ENCODE results near the gene AOPEP.

Gene AOPEP

DNA sequence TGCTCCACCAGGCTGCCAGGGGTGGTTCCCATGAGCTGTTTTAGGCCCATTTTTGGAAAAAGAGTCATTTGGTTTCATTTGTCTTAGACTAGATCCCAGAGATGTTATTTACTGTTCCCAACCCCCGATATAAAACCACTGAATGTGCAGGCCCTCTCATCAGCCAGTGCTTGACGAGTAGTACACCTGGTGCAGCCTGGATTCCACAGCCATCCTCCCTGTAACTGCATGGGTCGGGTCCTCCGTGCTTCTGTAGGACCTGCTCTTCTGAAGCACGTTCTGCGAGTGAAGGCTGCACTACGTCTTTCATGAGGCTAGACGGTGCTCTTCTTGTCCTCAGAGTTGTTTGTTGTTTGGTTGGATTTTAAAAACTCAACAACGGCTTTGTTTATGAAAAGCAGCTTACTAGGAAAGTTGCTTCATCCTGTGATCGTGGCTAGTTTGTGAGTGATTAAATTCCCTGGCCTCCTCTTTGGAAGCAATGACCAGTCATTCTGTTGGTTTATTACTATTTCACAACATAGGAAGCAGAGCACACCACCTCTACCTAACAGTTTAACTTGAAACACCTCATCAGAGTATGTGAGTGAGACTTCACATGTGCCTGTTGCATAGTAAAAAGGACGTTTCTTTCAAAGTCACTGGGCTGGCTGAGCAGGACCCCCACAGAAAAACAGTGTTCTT lies 135.2 kb downstream of the AOPEP start:
- Mint-ChIP-seq H3K27ac (peak overlapping the region; percentile 82), H3K9me3 (peaks cover 3% of the 10 kb centered on the region), H3K36me3 (ENCODE audit: low read depth) (no peaks in the 10 kb centered on the region), H3K4me3 (peak overlapping the region; percentile 53), H3K4me1 (ENCODE audit: low read depth) (peaks cover 48% of the 10 kb centered on the region), H3K27me3 (peaks cover 7% of the 10 kb centered on the region)

DNA sequence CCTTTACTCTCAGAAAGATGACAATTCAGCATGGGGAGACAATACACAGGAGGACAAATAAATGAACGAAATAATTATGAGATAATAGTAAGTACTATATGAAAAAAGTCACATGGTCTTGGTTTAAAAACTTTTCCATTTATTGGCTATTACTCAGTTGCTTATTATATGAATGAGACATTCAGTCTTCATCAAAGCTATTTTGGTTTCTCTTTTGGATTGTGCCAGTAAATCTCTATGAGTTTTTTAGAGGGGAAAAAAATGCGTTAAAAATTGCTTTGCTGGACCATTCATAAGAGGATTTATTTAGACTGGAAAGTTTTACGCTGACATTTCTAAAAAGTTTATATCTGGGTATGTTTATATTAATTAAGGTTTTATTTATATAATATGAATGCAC lies 137.7 kb downstream of the AOPEP start:
- Mint-ChIP-seq H3K27ac (no peak overlapping the region), H3K4me1 (ENCODE audit: low read depth) (peaks cover 57% of the 10 kb centered on the region), H3K36me3 (ENCODE audit: low read depth) (no peaks in the 10 kb centered on the region)

DNA sequence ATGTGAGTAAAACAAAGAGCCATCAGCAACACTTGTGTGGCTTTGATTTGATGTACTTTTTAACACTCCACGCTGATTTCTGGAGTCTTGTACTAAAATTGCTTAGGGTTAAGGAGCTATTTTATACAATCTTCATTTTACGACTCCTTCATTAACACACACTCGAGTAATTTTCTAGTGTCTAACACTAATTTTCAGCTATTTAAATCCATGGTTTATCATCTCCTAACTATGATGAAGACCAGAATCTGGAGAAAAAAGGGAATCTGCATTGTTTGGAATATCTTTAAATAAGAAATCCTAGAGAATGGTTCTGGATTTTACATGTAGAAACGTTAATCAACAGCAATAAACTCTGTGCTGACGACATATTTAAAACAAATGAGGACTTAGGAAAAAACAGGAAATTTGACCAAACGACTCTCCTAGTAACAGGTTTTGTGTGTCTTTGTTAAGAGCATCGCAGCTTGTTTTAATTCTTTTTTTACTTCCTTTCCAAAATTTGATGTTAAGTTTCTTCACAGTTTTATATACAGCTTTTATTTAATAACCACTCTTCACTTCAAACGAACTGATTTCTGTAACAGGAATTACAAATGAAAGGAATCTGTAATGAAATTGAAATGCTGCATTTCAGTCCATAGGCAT lies 138.5 kb downstream of the AOPEP start:
- Mint-ChIP-seq H3K27me3 (peaks cover 5% of the 10 kb centered on the region), H3K36me3 (ENCODE audit: low read depth) (no peaks in the 10 kb centered on the region), H3K4me1 (ENCODE audit: low read depth) (peaks cover 57% of the 10 kb centered on the region), H3K9me3 (no peaks in the 10 kb centered on the region), H3K4me3 (no peak overlapping the region), H3K27ac (no peak overlapping the region)

More for the DNA sequence above, 137.7 kb downstream of the AOPEP start:
- Mint-ChIP-seq H3K9me3 (no peaks in the 10 kb centered on the region), H3K4me3 (no peak overlapping the region), H3K27me3 (peaks cover 7% of the 10 kb centered on the region)

DNA sequence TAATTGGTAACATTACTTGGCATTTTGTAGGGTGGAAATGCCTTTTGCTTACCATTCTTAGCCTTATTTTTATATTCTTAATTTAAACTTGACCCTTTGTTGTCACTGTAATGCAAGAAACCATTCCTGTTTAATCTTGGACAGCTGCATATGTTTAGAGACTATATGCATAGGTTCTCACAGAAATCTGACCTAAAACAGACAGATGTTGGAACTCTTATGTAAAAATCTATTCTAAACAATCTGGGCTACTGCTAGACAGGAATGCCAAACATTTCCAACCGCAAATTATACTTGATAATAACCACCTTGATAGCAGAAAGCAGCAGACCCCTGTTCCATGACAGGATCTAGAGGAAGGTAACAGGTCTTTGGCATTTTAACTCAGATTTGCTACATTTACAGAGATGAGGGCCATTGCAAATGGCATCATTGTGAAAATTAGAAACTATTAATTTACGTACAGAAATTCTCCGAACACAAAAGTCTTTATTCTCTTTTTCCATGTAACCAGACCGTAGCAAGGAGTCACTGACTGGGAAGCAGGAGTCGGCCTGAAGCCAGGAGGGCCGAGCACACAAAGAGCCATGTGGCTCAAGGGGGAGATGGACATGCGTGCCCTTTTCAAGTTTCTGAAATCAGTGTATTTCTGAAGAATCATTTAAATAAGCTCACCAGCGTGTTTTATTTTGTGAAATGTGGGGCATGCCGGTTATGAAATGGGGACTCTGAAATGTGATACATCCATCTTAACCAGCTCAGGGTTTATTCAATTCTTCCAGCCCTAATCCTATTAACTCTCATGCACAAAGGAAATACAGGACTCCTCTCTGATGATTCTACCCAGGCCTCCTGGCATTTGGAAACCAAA lies 139.3 kb downstream of the AOPEP start:
- H3K4me3 Mint-ChIP-seq, result no peak overlapping the region
- H3K27ac Mint-ChIP-seq, result no peak overlapping the region

DNA sequence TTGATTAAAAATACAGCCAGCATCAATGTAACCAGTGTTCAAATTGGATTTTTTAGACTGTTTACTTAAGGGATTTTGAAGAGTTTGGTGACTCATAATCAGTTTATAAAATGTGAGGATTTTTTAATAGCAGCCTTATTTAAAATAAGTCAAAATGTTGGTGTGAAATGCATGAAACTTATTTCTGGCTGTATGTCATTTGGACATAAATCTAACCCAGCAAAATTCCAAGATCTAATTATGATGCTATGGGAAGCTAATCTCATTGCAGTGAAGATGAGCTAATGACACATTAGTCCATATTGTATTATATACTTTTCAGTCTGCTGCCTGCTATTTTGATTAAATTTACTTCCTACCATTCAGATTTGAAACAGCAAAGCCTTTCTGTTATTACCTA lies 140.3 kb downstream of the AOPEP start:
- peaks cover 4% of the 10 kb centered on the region for H3K27me3 Mint-ChIP-seq
- peaks cover 57% of the 10 kb centered on the region for H3K4me1 Mint-ChIP-seq (ENCODE audit: low read depth)
- H3K36me3 Mint-ChIP-seq (ENCODE audit: low read depth), result peaks cover 6% of the 10 kb centered on the region
- no peak overlapping the region for H3K27ac Mint-ChIP-seq
- no peak overlapping the region for H3K4me3 Mint-ChIP-seq
- H3K9me3 Mint-ChIP-seq, result no peaks in the 10 kb centered on the region

More for the DNA sequence above, 139.3 kb downstream of the AOPEP start:
- H3K36me3 Mint-ChIP-seq (ENCODE audit: low read depth), result peaks cover 1% of the 10 kb centered on the region
- H3K4me1 Mint-ChIP-seq (ENCODE audit: low read depth), result peaks cover 57% of the 10 kb centered on the region
- no peaks in the 10 kb centered on the region for H3K9me3 Mint-ChIP-seq
- H3K27me3 Mint-ChIP-seq, result peaks cover 4% of the 10 kb centered on the region

DNA sequence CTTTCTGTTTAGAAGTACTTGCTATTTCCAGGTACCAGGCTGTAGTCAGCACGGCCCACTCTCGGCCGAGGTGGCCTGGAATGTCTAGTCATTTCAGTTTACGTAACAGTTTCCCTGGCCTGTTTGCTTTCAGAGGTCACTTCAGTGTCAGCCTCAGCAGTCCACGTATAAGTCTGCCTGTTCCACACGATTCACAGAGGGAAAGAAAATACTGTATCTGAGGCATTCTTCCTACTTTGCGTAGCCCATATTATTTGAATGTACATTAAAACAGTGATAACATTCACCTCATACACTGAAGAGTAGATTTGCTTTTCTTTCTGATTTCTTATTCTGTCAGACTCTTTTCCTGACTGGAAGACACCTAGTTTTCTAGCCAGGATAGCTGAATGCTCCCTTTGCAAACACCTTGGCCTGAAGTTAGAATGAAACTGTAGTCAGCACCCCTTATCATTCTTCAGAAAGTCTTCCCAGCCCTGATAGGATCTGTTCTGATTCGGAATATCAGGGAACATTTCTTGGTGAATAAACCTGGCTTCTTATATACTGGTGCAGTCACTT lies 140.9 kb downstream of the AOPEP start:
- peaks cover 6% of the 10 kb centered on the region for H3K36me3 Mint-ChIP-seq (ENCODE audit: low read depth)
- peaks cover 4% of the 10 kb centered on the region for H3K27me3 Mint-ChIP-seq
- H3K4me3 Mint-ChIP-seq, result no peak overlapping the region
- no peak overlapping the region for H3K27ac Mint-ChIP-seq
- H3K9me3 Mint-ChIP-seq, result no peaks in the 10 kb centered on the region
- H3K4me1 Mint-ChIP-seq (ENCODE audit: low read depth), result peaks cover 57% of the 10 kb centered on the region

DNA sequence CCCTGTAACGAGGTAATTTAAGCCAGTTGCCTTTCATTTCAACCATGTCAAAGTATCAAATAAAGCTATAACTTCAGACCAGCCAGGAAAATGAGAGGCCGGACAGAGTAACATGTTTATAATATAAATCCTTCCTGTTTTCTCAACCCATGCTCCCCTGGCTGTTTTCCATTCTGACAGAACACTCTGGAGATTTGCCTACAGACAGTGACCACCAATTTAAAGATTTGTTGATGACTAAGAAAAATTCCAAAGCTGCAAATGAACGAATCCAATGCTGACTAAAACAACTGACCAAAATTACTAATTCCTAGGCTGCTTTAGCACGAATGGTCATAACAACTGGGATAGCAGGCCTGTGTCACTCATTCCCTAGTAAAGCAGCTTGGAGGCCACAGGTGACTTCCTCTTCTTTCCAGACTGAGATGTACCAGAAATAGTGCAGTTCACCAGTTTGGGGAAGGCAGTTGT lies 141.4 kb downstream of the AOPEP start:
- Mint-ChIP-seq H3K9me3 (no peaks in the 10 kb centered on the region), H3K36me3 (ENCODE audit: low read depth) (peaks cover 6% of the 10 kb centered on the region), H3K4me1 (ENCODE audit: low read depth) (peaks cover 57% of the 10 kb centered on the region), H3K4me3 (no peak overlapping the region), H3K27me3 (peaks cover 8% of the 10 kb centered on the region), H3K27ac (no peak overlapping the region)

DNA sequence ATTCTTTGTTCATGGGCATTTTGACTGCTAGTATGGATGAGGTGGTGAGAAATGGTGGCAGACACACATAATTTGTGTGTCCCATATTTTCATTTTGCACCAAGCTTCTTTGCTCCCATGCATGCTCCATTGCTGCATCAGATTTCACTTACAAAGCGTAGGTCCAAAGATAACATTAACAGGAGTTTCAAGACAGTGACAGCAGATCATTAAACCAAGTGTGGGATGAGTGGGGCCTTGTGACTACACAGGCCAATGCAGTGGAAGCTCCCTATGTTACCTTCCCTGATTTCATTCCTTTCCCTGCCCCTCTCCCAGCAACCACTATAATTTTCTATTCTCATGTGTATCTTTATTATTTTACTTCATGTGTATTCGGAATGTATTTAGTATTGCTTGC lies 142.0 kb downstream of the AOPEP start:
- Mint-ChIP-seq H3K27ac (no peak overlapping the region), H3K9me3 (no peaks in the 10 kb centered on the region), H3K4me3 (no peak overlapping the region), H3K4me1 (ENCODE audit: low read depth) (peaks cover 57% of the 10 kb centered on the region), H3K36me3 (ENCODE audit: low read depth) (peaks cover 6% of the 10 kb centered on the region), H3K27me3 (peaks cover 8% of the 10 kb centered on the region)

DNA sequence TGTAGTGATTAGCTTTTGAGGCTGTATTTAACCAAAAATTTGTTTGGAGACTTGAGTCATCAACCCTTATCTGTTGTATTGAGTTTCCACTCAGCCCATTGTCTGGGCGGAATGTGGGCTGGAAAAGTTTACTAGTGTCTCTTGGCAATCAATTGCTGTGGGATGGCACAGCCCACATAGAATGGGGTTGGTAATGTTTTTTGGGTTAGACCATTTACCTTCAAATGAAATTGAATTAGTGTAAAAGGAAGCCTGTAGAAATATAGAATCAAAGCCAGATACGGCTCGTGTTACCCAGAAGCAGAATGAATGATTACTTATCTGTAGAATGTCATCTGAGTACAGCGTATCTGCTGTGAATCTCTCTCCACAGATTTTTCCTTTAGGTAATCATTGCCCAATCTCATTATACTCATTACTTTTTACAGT lies 142.9 kb downstream of the AOPEP start:
- Mint-ChIP-seq H3K4me3 (peak overlapping the region; percentile 28), H3K27ac (peak overlapping the region; percentile 61), H3K9me3 (no peaks in the 10 kb centered on the region), H3K27me3 (peaks cover 8% of the 10 kb centered on the region), H3K4me1 (ENCODE audit: low read depth) (peaks cover 48% of the 10 kb centered on the region), H3K36me3 (ENCODE audit: low read depth) (peaks cover 6% of the 10 kb centered on the region)

DNA sequence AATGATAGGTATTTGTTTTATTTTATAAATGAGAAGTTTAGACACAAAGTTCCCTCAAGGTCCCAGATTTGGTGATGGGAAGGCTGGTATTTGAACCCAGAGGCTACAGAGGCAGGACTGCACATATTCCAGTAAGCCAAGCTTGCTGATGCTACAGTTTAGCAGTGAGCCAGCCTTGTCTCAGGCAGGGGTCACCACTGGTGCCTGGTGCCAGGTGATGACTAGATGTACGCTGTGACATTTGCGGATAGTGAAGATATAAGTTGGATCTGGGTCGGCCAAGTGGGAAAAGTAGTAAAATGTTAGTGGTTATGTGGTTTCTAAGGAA lies 143.9 kb downstream of the AOPEP start:
- Mint-ChIP-seq H3K27ac (peak overlapping the region; percentile 81), H3K4me3 (no peak overlapping the region), H3K9me3 (no peaks in the 10 kb centered on the region)

DNA sequence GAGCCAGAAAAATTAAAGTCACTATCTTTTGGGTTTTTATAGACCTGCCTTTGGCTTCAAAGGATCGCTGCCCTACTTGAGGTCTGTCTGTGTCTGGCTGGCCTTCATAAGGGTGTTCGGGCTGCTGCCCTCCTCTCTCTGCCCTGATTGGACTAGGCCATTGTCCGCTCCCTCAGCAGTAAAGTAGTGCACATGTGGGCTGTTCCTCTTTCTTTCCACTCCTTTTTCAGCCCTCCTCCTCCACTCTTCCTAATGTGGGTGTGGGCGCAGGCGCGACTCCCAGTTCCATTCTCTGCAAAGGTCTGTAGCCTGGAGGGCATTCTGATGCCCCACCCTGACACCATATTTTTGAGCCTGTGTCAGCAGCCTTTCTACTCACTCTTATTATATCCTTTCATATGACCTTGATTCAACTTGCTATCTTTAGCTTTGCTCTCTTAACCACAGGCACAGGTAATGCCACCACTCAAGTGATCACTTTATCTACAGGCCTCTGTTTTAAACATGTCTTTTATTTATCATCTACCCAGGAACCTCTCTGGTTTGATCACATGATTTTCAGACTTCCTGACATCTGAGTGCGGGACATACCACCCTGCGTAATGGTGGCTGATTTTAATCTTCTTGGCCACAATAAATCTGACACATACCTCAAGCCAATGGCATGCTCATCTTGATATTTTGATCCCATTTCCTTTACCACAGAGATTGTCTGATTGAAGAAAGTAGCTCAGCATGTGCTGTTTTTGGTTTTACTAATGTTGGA lies 144.5 kb downstream of the AOPEP start:
- Mint-ChIP-seq H3K36me3 (ENCODE audit: low read depth) (peaks cover 11% of the 10 kb centered on the region), H3K4me1 (ENCODE audit: low read depth) (peaks cover 56% of the 10 kb centered on the region), H3K27me3 (peaks cover 6% of the 10 kb centered on the region), H3K4me3 (peak overlapping the region; percentile 17), H3K27ac (peak overlapping the region; percentile 81), H3K9me3 (no peaks in the 10 kb centered on the region)

More for the DNA sequence above, 143.9 kb downstream of the AOPEP start:
- peaks cover 51% of the 10 kb centered on the region for H3K4me1 Mint-ChIP-seq (ENCODE audit: low read depth)
- peaks cover 8% of the 10 kb centered on the region for H3K27me3 Mint-ChIP-seq
- H3K36me3 Mint-ChIP-seq (ENCODE audit: low read depth), result peaks cover 6% of the 10 kb centered on the region

DNA sequence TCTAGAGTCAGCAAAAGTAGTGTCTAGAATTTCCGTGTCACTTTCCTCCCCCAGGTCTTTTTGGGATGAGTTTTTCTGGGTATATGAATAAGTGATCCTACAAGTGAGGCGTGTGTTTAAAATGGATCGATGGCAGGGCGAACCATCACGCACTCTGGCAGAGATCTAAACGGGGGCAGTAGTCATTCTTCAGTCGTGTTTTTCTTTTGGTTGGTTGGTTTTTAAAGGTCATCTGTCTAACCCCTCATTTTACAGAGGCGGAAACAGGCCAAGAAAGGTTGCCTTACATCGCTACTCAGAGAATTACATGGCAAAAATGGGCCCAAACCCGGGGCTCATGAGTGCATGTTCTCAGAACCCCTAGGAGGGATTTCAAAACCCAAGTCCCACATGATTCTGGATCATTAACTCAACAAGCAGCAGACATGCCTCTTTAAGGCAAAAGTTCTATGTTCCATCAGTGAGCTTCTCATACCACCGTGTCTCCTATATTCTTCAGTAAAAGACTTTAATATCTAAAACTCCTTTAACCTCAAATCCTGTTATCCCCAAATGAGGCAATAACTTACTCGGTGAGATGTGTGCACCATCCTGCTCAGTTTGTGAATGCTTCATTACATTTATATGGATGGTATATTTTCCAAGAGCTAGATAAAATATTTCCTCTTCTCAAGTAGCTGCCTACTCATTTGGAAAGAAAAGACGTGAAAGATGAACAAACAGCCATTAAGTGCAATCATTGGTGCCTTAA lies 145.8 kb downstream of the AOPEP start:
- no peaks in the 10 kb centered on the region for H3K9me3 Mint-ChIP-seq
- H3K27ac Mint-ChIP-seq, result peak overlapping the region; percentile 81
- peaks cover 11% of the 10 kb centered on the region for H3K36me3 Mint-ChIP-seq (ENCODE audit: low read depth)
- peaks cover 5% of the 10 kb centered on the region for H3K27me3 Mint-ChIP-seq
- H3K4me1 Mint-ChIP-seq (ENCODE audit: low read depth), result peaks cover 57% of the 10 kb centered on the region
- H3K4me3 Mint-ChIP-seq, result no peak overlapping the region

DNA sequence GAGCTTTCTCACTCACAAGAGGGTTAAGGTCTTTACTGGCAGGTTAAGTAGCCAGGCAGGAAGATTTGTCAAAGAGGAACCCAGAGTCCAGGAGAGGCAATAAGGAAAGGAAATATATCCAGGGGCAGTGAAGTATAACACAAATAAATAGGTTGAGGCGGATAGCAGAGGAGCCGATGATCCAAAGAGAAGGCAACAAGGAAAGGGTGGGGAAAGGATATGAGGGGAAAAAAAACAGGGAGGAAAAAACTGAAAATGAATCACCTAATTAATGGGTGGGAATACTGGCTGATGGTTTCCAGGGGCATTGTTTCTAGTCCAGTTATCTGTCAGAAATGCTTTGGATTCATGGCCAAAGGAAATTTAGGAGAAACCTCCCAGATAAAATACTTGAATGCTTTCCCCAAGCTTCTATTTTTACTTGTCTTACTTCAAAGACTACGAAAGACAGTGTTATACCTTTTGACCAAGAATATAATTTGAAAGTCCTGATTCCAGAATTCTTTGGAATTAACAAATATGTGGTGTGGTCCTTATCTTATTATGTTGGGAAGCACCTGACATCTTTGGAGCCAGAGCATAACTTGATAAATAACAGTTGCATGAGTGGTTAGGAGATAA lies 146.5 kb downstream of the AOPEP start:
- H3K27ac Mint-ChIP-seq, result peak overlapping the region; percentile 59
- peaks cover 5% of the 10 kb centered on the region for H3K27me3 Mint-ChIP-seq

More for the DNA sequence above, 146.5 kb downstream of the AOPEP start:
- no peak overlapping the region for H3K4me3 Mint-ChIP-seq
- H3K9me3 Mint-ChIP-seq, result no peaks in the 10 kb centered on the region
- H3K36me3 Mint-ChIP-seq (ENCODE audit: low read depth), result peaks cover 11% of the 10 kb centered on the region
- peaks cover 58% of the 10 kb centered on the region for H3K4me1 Mint-ChIP-seq (ENCODE audit: low read depth)

Data from stimulated activated naive CD8-positive, alpha-beta T cell treated with anti-CD3 and anti-CD28 coated beads, Interleukin-15, Interleukin-2, amounts not matched to agents 100 ng/mL and 50 ng/mL, for 24 hours (primary cell).